LoVo (cell line): ENCODE data around the gene HNRNPU.

Source experiments
- DNase-seq: peaks from one replicate; pipeline ENCODE4 v3.0.0-alpha.2; 2016; ENCODE audit warnings: low spot score

The HNRNPU gene

GRCh38 chr1:244864253-244865027 is at the start of gene HNRNPU:
Gene HNRNPU, minus strand, starts transcription at chr1:244864543. Its CDS starts 236 bp downstream, at chr1:244864307.
- peak; percentile 97 for DNase-seq

- no peak for DNase-seq
Observed at GRCh38 chr1:244913806-244914205, 49.5 kb upstream of the HNRNPU start.

GRCh38 chr1:244904119-244904518 is 39.8 kb upstream of the HNRNPU start:
- no peak for DNase-seq

- no peak for DNase-seq
Observed at GRCh38 chr1:244901400-244902015, 37.2 kb upstream of the HNRNPU start.

- no peak for DNase-seq
Observed at GRCh38 chr1:244897476-244898254, 33.3 kb upstream of the HNRNPU start.

GRCh38 chr1:244896550-244896949 is 32.2 kb upstream of the HNRNPU start:
- no peak for DNase-seq

GRCh38 chr1:244893836-244894235 is 29.5 kb upstream of the HNRNPU start:
- DNase-seq: no peak

- DNase-seq: no peak
Observed at GRCh38 chr1:244887281-244887680, 22.9 kb upstream of the HNRNPU start.

- DNase-seq: no peak
Observed at GRCh38 chr1:244881552-244882280, 17.4 kb upstream of the HNRNPU start.

GRCh38 chr1:244878681-244879080 is 14.3 kb upstream of the HNRNPU start:
- DNase-seq: no peak

GRCh38 chr1:244876228-244876910 is 12.0 kb upstream of the HNRNPU start:
- DNase-seq: peak; percentile 34

GRCh38 chr1:244874974-244875579 is 10.7 kb upstream of the HNRNPU start:
- DNase-seq: no peak

- DNase-seq: no peak
Observed at GRCh38 chr1:244869950-244870349, 5.6 kb upstream of the HNRNPU start.

- no peak for DNase-seq
Observed at GRCh38 chr1:244869364-244869827, 5.1 kb upstream of the HNRNPU start.

- DNase-seq: no peak
Observed at GRCh38 chr1:244868484-244869363, 4.4 kb upstream of the HNRNPU start.

- DNase-seq: no peak
Observed at GRCh38 chr1:244866355-244866754, 2.0 kb upstream of the HNRNPU start.

GRCh38 chr1:244865820-244866219 is 1.5 kb upstream of the HNRNPU start:
- no peak for DNase-seq

- DNase-seq: no peak
Observed at GRCh38 chr1:244865028-244865371, 657 bp upstream of the HNRNPU start.

- no peak for DNase-seq
Observed at GRCh38 chr1:244863491-244864252, 671 bp downstream of the HNRNPU start.
